Urinary bladder (tissue), 4 donors: Measurements from ENCODE around the gene SOCS2. TPM values are rescaled to one million over a fixed set of nuclear protein-coding genes. Genes with fewer than 3 reads are reported as not detected.
"Not testable (repeated sequence)": the region's sequence is repeated elsewhere in the genome, so short reads cannot be mapped to it uniquely, and the experiment has no call there.

Experiments used
- DNase-seq: peaks from one replicate; pipeline ENCODE4 v3.0.0-alpha.2; 2015; ENCODE audit errors: extremely low spot score
- H3K27ac ChIP-seq: one replicate; pipeline ENCODE4 v1.5.1; 2013; ENCODE audit warnings: low read depth, mild to moderate bottlenecking, moderate library complexity
- H3K36me3 ChIP-seq: one replicate; pipeline ENCODE4 v1.6.1; 2013; ENCODE audit warnings: mild to moderate bottlenecking, moderate library complexity; ENCODE audit not compliant: insufficient read depth
- H3K4me1 ChIP-seq: one replicate; pipeline ENCODE4 v1.6.1; 2013; ENCODE audit warnings: mild to moderate bottlenecking, moderate library complexity; ENCODE audit not compliant: insufficient read depth
- H3K4me3 ChIP-seq: one replicate; pipeline ENCODE4 v1.5.1; 2013; ENCODE audit warnings: low read depth, low read length
- WGBS: extraction: QIAGEN DNeasy Blood & Tissue Kit; methylation state at CpG from one replicate; pipeline ENCODE4 v1.1.7; 2013; 5-methylcytosine and 5-hydroxymethylcytosine counted together
- polyA plus RNA-seq: library from polyadenylated mRNA; stranded (reverse); fragments of 200-250 nt; gene quantifications from one replicate; pipeline ENCODE4 v1.2.3, GENCODE V29; 2013
- total RNA-seq: library from RNA; depleted of rRNA; stranded (reverse); fragments of >200 nt; gene quantifications from one replicate; pipeline ENCODE4 v1.2.3, GENCODE V29; 2014
- donor health status: healthy with polysubstance abuse.
- donor health status: healthy.

The SOCS2 gene
- total and polyA plus RNA-seq, 2 donors: 57.7 to 67.9 TPM

DNA sequence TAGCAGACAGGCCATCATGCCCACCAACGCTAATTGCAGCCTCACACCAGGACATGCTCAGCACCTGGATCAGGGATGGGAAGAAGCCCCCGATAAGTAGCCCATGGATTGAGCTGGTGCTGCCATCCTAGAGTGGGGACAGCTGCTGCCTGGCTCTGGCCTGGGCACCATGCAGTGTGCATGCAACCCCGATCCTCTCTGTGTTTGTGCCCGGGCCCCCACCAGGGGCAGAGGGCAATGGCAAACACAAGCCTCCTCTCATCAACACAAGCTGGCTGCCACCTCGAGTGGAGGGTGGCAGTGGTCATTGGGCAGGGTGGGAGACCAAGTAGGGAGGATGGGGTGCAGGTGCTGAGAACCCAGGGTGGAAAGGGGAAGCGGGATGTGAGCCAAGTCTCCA is 23.3 kb upstream of the SOCS2 start:
- H3K36me3 ChIP-seq: no peaks in the 10 kb centered on the region
- DNase-seq: no peak
- H3K4me1 ChIP-seq: no peaks in the 10 kb centered on the region
- 86% methylated on average over 6 of the region's 6 CpGs for WGBS
- H3K4me3 ChIP-seq: no peak overlapping the region
- H3K27ac ChIP-seq: no peak overlapping the region

DNA sequence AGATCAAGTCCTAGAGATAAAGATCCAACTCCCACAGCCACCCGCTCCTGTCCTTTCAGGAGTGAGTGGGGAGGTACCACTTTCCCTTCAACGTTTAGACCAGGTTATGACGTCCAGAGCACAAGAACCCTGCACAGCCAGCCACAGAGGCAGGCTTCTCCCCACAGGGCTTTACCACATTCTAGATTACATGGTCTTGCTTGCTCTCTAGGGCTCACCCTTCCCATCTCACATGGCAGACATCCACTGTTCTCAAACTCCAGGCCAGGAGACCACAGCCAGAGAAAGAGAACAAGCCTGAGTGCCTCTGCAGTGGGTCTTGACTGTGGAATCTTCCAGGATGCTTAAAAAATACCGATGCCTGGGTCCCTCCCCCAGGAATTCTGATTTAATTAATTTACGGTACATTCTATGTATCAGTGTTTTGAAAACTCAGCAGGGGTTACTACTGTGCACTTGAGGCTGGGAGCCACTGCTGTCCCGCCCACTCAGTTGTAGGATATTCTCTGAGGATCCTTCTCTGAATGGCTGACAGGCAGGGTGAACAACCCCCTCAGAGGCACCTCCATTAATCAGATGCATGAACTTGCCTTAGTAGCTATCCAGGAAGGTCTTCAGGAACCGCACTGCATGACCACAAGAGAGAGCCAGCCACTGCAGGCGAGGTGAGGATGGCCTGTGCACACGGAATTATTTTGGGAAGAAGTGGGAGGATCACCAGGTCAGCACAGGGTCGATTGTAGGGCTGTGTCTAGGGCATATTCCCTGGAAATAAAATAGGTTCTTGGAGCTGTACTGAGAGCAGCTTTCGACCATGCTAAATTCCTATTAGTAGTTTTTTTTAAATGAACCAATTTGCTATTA is 21.5 kb upstream of the SOCS2 start:
- Histone ChIP-seq H3K36me3 (no peaks in the 10 kb centered on the region), H3K4me3 (no peak overlapping the region), H3K4me1 (no peaks in the 10 kb centered on the region), H3K27ac (no peak overlapping the region)
- no peak for DNase-seq
- 86% methylated on average over 11 of the region's 11 CpGs for WGBS

DNA sequence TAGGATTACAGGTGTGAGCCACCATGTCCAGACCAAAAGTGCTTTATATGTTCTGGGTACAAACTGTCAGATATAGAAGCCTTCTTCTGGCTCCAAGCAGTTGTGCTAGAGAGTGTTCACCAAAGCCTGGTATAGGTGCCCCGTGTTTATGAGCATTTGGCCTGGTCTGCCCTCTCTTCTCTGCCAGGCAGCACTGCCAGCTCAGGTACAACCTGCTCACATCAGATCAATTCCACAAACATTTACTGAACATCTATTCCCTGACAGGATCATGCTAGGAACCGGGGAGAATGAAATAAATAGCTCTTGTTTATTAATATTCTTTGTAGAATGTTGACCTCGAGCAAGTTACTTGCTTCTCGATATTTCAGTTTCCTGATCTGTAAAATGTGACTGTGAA is 20.0 kb upstream of the SOCS2 start:
- WGBS: 72% methylated on average over 4 of the region's 4 CpGs
- no peak for DNase-seq
- Histone ChIP-seq H3K36me3 (no peaks in the 10 kb centered on the region), H3K27ac (no peak overlapping the region), H3K4me3 (no peak overlapping the region), H3K4me1 (no peaks in the 10 kb centered on the region)

DNA sequence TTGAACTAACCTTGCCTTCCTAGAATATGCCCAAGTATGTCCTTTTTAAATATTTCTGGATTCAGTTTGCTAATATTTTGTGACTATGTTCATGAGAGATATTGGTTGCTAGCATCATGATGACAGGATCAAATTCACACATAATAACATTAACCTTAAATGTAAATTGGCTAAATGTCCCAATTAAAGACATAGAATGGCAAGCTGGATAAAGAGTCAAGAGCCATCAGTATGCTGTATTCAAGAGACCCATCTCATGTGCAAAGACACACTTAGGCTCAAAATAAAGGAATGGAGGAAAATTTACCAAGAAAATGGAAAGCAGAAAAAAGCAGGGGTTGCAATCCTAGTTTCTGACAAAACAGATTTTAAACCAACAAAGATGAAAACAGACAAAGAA is 14.6 kb upstream of the SOCS2 start:
- H3K36me3 ChIP-seq, DNase-seq, H3K4me1 ChIP-seq, H3K27ac ChIP-seq, H3K4me3 ChIP-seq: not testable (repeated sequence)

DNA sequence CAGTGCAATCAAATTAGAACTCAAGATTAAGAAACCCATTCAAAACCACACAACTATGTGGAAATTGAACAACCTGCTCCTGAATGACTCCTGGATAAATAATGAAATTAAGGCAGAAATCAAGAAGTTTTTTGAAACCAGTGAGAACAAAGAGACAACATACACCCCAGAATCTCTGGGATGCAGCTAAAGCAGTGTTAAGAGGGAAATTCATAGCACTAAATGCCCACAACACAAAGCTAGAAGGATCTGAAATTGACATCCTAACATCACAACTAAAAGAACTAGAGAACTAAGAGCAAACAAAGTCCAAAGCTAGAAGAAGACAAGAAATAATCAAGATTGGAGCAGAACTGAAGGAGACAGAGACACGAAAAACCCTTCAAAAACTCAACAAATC is 13.8 kb upstream of the SOCS2 start:
- not testable (repeated sequence) for H3K4me1 ChIP-seq, H3K27ac ChIP-seq, H3K36me3 ChIP-seq, DNase-seq, H3K4me3 ChIP-seq
- WGBS: 96% methylated on average over 1 of the region's 1 CpG

DNA sequence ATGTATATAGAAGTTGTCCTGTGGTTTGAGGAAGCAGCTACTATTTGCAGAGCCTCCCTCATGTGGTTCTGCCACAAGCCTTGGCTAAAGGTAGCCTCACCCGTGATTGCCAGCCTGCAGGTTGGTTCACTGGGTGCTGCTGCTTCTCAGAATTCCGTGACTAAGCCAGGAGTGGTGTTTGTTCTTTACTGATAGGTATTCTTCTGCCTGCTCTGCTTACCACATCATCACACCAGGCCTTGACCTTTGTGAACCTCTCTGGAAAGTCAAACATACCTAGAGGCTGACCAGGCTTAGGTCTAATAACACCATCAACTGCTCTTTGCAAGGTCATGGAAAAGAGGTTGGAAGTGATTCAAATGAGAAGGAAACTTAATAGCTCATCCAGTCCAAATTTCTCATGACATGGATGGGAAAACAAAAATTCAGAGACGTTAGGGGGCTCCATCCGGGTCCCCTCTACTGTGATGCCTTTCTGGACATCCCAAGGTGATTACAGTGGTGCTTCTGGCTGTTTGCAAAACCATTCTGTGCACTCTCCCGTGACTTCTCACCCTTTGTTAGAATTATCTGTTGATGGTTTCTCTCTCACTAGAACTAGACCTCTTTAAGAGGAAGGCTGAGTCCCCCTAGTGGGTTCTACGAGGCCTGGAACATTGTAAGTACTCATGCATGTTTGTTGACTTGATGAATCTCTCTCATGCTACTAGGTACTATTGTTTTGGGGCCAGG is 8.5 kb upstream of the SOCS2 start:
- Histone ChIP-seq H3K4me3 (no peak overlapping the region), H3K4me1 (no peaks in the 10 kb centered on the region), H3K27ac (no peak overlapping the region), H3K36me3 (no peaks in the 10 kb centered on the region)
- 70% methylated on average over 6 of the region's 6 CpGs for WGBS
- no peak for DNase-seq

DNA sequence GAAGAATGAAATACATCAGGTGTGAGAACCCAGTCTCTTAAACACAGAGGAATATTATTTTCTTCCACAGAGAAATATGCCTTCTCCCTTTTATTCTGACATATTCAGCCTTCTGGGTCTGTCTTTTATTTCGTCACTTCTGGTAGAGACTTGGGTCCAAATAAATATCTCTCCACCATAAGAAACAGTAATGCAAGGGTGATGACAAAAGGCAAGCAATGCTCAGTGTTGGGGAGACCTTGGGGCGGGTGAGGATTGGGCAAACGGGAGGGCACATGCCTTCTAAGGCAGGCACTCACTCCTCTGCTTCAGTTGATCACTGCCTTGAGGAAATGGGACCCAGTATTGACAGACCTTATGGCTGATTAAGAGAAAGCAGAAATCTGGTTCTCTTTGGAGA is 6.7 kb upstream of the SOCS2 start:
- Histone ChIP-seq H3K4me1 (no peaks in the 10 kb centered on the region), H3K36me3 (no peaks in the 10 kb centered on the region), H3K4me3 (no peak overlapping the region), H3K27ac (no peak overlapping the region)
- DNase-seq: no peak
- 95% methylated on average over 3 of the region's 3 CpGs for WGBS

DNA sequence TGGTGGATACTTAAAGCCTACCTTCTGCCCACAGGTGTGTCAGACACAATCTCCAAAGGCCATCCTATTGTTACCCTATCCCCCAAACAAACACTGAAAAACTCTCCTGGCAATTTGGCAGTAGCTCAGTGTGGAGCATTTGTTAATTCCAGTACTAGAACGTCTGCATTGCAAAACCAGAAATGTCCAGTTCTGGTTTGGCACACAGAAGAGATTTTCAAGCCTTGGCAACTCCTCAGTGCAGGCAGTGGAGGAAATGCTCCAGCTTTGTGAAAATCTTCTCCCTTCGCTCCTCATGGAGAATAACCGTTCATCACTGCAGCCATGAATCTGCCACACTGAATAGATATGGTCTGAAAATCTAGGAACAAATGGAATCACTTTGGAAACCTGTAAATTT is 5.3 kb upstream of the SOCS2 start:
- WGBS: 64% methylated on average over 3 of the region's 3 CpGs
- H3K4me1 ChIP-seq: no peaks in the 10 kb centered on the region
- no peak overlapping the region for H3K4me3 ChIP-seq
- DNase-seq: no peak
- no peaks in the 10 kb centered on the region for H3K36me3 ChIP-seq
- no peak overlapping the region for H3K27ac ChIP-seq

DNA sequence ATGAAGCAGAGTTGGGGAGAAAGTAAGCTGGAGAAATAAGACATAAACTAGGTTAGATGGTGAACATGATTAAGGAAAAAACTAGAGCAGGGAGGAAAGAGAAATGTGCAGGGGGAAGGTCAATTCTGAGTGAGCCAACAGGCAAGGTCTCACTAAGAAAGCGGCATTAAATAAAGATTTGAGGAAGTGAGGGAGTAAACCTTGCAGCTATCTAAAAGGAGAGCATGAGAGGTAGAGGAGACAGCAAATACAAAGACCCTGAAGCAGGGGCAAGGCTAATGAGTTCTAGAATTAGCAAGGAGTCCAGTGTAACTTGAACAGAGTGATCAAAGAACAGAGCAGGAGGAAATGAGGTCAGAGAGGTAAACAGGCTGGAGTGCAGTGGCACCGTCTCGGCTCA is 4.4 kb upstream of the SOCS2 start:
- H3K4me3 ChIP-seq: no peak overlapping the region
- DNase-seq: no peak
- H3K4me1 ChIP-seq: no peaks in the 10 kb centered on the region
- no peak overlapping the region for H3K27ac ChIP-seq
- 88% methylated on average over 3 of the region's 3 CpGs for WGBS
- H3K36me3 ChIP-seq: no peaks in the 10 kb centered on the region

DNA sequence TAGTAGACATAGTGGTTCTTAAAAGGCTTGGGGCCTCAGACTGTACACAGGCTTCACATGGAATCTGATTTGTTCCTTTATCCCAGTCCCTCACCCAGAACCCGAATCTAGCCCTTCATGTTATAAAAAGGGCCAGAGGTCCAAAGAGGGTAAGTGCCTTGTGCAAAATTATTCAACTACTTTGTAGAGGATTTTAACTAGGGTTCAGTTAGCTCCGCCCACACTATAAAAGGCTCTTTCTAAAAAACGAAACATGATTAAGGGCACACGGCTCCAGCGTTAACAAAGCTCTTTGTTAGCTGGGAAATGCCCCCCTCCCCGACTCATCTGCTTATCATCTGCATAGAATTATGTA is 3.2 kb upstream of the SOCS2 start:
- DNase-seq: no peak
- peak overlapping the region; percentile 16 for H3K4me3 ChIP-seq
- no peaks in the 10 kb centered on the region for H3K36me3 ChIP-seq
- H3K27ac ChIP-seq: no peak overlapping the region
- H3K4me1 ChIP-seq: no peaks in the 10 kb centered on the region
- WGBS: 13% methylated on average over 6 of the region's 6 CpGs

DNA sequence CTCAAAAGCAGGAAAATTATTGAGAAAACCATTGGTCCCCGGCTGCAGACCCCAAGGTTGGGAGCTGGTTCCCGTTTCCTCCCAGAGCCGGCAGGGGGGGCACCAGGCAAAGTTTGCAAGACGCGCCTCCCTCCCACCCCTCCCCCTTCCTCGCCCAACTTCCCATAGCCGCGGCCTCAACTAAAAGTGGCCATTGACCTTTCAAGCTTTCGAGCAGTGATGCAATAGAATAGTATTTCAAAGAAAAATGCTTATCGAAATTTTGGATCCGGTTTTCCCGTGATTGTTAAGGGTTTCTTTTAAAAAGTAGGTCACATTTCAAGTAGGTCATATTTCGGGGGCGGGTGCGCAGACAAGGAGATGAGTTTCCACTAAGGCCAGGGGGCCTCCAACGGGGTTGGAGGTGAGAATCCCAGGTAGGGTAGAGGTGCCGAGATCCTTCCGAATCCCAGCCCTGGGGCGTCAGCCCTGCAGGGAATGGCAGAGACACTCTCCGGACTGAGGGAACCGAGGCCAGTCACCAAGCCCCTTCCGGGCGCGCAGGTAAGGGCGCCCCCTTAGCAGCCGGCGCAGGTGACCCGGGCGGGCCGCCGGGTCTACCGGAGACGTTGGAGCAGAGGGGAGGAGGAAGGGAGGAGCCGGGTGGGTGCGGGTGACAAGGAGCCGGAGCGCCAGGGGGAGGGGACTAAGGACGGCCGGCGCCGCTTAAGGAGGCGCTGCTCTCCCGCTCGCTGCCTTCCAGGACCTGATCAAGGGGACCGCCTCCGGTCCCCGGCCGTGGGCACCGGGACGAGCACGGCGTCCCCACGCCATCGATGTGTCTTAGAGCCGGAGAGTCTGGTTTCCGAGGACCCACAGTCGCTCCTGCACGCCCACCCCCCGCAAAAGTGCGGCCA is 2.6 kb upstream of the SOCS2 start:
- Histone ChIP-seq H3K4me3 (peak overlapping the region; percentile 80), H3K36me3 (no peaks in the 10 kb centered on the region), H3K27ac (peak overlapping the region; percentile 72), H3K4me1 (no peaks in the 10 kb centered on the region)
- WGBS: under 1% methylated on average over 60 of the region's 60 CpGs
- DNase-seq: no peak

DNA sequence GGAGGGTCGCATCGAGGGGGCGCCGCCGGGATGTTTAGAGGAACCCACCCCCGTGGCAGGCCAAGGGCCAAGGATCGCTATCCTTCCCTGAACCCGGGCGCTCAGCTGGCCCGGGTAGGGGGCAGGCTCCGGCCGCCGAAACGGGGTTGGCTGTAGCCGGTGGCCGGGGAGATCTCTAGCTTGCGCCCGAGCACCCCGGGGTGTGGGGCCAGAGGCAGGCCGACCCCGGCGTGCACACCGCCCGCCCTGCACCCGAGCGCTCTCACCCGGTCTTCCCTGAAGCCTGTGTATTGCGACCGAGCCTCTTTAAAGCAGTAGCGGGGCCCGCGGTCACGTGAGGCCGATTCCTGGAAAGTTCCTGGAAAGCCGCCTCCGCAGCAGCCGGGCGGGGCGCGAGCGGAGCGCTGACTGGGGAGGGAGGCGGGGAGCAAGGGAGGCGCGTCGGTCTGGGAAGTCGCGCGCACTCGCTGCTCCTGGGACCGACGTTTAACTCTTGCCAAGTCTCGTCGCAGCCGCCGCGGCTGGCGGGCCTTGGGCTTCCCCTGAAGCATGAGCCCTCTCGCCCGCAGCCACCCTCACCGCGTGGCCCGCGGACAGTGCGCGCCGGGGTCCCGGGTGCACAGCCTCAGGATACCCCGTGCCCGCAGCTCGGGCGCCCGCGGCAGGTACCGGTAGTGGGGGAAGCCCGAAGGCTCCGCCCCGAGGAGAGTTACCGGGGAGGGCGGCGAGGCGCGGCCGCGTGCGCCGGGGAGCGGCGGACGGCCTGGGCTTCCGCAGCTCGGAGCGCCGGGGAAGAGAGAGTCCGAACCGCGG is 1.7 kb upstream of the SOCS2 start:
- DNase-seq: peak; percentile 86
- H3K36me3 ChIP-seq: no peaks in the 10 kb centered on the region
- WGBS: under 1% methylated on average over 97 of the region's 97 CpGs
- no peaks in the 10 kb centered on the region for H3K4me1 ChIP-seq
- H3K27ac ChIP-seq: peak overlapping the region; percentile 90
- peak overlapping the region; percentile 80 for H3K4me3 ChIP-seq

DNA sequence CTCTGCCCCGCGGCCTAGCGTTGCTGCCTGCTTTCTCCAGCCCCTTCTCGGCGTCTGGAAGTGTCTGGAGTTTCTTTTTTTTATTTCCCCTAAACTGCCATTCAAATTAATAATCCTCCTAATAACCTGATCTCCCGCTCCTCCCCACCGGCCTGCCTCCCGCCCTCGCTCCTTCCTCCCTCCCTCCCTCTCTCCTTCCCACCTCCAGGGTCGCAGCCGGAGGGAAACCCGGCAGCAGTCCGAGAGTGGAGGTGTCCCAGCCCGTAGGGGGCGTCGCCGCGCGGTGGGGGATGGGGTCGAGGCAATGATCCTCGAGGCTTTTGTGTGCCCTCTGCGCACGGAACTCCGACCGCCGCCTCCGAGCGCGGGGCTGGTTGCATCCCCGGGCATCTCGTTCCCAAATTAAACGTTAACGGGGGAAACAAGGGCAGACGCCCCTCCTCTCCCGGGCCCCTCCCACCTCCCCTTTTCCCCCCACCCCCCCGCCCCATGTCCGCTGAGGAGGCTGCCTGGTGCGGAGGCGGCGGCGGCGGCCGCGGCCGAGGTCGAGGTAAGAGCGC is 1.0 kb upstream of the SOCS2 start:
- no peak for DNase-seq
- H3K36me3 ChIP-seq: no peaks in the 10 kb centered on the region
- WGBS: under 1% methylated on average over 47 of the region's 47 CpGs
- no peaks in the 10 kb centered on the region for H3K4me1 ChIP-seq
- peak overlapping the region; percentile 80 for H3K4me3 ChIP-seq
- H3K27ac ChIP-seq: peak overlapping the region; percentile 90
